ENCODE data around the gene LPAR6. TPM values are rescaled to one million over a fixed set of nuclear protein-coding genes. Genes with fewer than 3 reads are reported as not detected.

Gene LPAR6
- polyA plus RNA-seq, 3 donors, result 17.2 to 72.6 (median 62.1) TPM

DNA sequence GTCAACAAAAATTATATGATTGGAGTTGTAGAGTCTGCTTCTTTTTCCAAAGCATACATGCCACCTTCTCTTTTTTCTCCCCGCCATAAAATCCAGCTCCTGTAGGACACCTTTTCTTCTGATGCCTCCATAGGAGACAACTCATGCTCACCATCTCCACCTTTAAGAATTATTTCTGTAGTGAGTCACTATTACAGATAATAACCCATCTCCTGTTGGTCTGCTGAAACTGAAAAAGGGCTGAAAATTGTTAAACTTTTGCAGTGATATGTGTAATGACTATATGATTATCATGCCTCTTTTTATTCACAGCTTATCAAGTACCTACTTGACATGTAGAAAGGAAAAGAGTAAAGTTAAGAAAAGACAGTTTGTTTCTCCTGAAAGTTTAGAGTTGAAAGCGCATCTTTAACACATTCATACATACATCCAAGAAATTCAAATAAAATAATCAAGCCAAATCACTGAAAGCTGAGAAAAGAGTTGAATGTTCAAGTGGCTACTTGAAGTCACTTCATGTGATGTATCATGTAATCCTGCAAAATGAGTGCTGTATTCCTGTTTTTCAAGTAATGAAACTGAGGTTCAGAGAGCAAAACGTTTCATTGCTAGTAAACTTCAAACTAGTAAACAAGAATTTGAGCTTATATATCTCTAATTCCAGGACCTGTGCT, 35.5 kb upstream of the LPAR6 start:
- peaks cover 34 to 35% of the 10 kb centered on the region in 2 donors for H3K36me3 Mint-ChIP-seq
- H3K36me3 ChIP-seq (replicated peaks in 1 of 2; ENCODE audit: control insufficient read depth in 1 of 2, insufficient read depth in 2 of 2, low read length in 2 of 2), result peaks cover 7 to 29% of the 10 kb centered on the region in 2 donors
- peak in 2 of 3 donors; percentile 11 to 12 for DNase-seq
- no peaks in the 10 kb centered on the region for H4K20me1 ChIP-seq (ENCODE audit: insufficient read depth, low read length)
- WGBS (ENCODE audit: insufficient coverage), result no CpG with 5 or more reads among the region's 3 CpGs
- peaks cover 24% of the 10 kb centered on the region for H3K4me1 Mint-ChIP-seq
- peak overlapping the region in 2 of 3 experiments; percentile 47 to 70 for H3K4me3 ChIP-seq (replicated peaks in 1 of 3; ENCODE audit: low read depth in 2 of 3, low read length in 3 of 3)
- TF ChIP-seq, protein P1, sequence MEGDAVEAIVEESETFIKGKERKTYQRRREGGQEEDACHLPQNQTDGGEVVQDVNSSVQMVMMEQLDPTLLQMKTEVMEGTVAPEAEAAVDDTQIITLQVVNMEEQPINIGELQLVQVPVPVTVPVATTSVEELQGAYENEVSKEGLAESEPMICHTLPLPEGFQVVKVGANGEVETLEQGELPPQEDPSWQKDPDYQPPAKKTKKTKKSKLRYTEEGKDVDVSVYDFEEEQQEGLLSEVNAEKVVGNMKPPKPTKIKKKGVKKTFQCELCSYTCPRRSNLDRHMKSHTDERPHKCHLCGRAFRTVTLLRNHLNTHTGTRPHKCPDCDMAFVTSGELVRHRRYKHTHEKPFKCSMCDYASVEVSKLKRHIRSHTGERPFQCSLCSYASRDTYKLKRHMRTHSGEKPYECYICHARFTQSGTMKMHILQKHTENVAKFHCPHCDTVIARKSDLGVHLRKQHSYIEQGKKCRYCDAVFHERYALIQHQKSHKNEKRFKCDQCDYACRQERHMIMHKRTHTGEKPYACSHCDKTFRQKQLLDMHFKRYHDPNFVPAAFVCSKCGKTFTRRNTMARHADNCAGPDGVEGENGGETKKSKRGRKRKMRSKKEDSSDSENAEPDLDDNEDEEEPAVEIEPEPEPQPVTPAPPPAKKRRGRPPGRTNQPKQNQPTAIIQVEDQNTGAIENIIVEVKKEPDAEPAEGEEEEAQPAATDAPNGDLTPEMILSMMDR (IDR thresholded peaks at IDR 0.05), result no peak
- peaks cover 26 to 41% of the 10 kb centered on the region in 2 donors for H3K4me1 ChIP-seq (ENCODE audit: control insufficient read depth in 1 of 2, insufficient read depth in 2 of 2, low read length in 2 of 2)
- peaks cover 43% of the 10 kb centered on the region for H3K79me2 ChIP-seq (ENCODE audit: insufficient read depth, low read length)
- H3K4me2 ChIP-seq (replicated peaks; ENCODE audit: extremely low read depth, low read length, poor library complexity, severe bottlenecking), result peak overlapping the region; percentile 73
- H3K27me3 ChIP-seq (ENCODE audit: control insufficient read depth in 2 of 2, insufficient read depth in 2 of 2, low read length in 2 of 2), result no peaks in the 10 kb centered on the region
- H3K27me3 Mint-ChIP-seq (ENCODE audit: low read depth in 3 of 3), result no peaks in the 10 kb centered on the region
- intact Hi-C loops (cut with micrococcal nuclease), result loop anchor here in 1 of 2 donors (5.0 to 10.0 kb wide), 2 partner anchors 36 to 56 kb away; partner anchors contain the start of gene LPAR6
- H2AFZ ChIP-seq (ENCODE audit: insufficient read depth, low read depth, low read length, poor library complexity, severe bottlenecking), result no peak overlapping the region
- peaks cover 13 to 18% (median 16%) of the 10 kb centered on the region in 7 donors for H3K9me3 Mint-ChIP-seq
- H3K27ac ChIP-seq (ENCODE audit: low read depth in 1 of 2, low read length in 2 of 2), result peak overlapping the region in 1 of 2 donors; percentile 84
- H3K9me3 ChIP-seq (replicated peaks in 1 of 2; ENCODE audit: control insufficient read depth in 1 of 2, insufficient read depth in 1 of 2, low read length in 2 of 2), result peaks cover 0 to 13% of the 10 kb centered on the region in 2 donors
- H3K4me3 Mint-ChIP-seq, result peak overlapping the region in 1 of 2 donors; percentile 86
- no peak overlapping the region for H3K9ac ChIP-seq (ENCODE audit: insufficient read depth, low read length, poor library complexity, severe bottlenecking)
- H3K27ac Mint-ChIP-seq, result peak overlapping the region; percentile 80 to 92 (median 87)

DNA sequence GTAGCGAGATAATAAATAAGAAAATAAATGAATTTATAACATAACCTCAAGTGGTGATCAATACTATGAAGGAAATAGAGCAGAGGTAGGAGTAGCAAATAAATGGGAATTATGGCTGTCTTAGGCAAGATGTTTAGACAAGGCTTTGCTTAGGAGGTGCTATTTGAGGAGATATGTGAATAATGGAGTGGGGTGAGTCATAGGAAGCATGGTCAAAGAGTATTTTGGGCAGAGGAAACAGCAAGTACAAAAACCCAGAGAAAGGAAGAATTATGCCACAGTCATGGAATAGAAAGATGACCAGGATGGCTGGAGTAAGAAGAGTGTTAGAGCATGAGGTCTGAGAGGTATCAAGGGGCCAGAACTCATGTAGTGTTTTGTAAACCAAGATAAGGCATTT, 33.6 kb upstream of the LPAR6 start:
- Histone ChIP-seq H3K36me3 (replicated peaks in 1 of 2; ENCODE audit: control insufficient read depth in 1 of 2, insufficient read depth in 2 of 2, low read length in 2 of 2) (peaks cover 4 to 18% of the 10 kb centered on the region in 2 donors), H3K4me2 (replicated peaks; ENCODE audit: extremely low read depth, low read length, poor library complexity, severe bottlenecking) (peak overlapping the region; percentile 8), H3K79me2 (ENCODE audit: insufficient read depth, low read length) (peaks cover 36% of the 10 kb centered on the region), H3K9ac (ENCODE audit: insufficient read depth, low read length, poor library complexity, severe bottlenecking) (no peak overlapping the region), H3K27me3 (ENCODE audit: control insufficient read depth in 2 of 2, insufficient read depth in 2 of 2, low read length in 2 of 2) (no peaks in the 10 kb centered on the region), H3K27ac (ENCODE audit: low read depth in 1 of 2, low read length in 2 of 2) (peak overlapping the region in 1 of 2 donors; percentile 64), H4K20me1 (ENCODE audit: insufficient read depth, low read length) (no peaks in the 10 kb centered on the region), H3K4me1 (ENCODE audit: control insufficient read depth in 1 of 2, insufficient read depth in 2 of 2, low read length in 2 of 2) (peaks cover 26 to 41% of the 10 kb centered on the region in 2 donors), H2AFZ (ENCODE audit: insufficient read depth, low read depth, low read length, poor library complexity, severe bottlenecking) (no peak overlapping the region), H3K9me3 (replicated peaks in 1 of 2; ENCODE audit: control insufficient read depth in 1 of 2, insufficient read depth in 1 of 2, low read length in 2 of 2) (peaks cover 0 to 10% of the 10 kb centered on the region in 2 donors), H3K4me3 (replicated peaks in 1 of 3; ENCODE audit: low read depth in 2 of 3, low read length in 3 of 3) (no peak overlapping the region)
- H3K27me3 Mint-ChIP-seq (ENCODE audit: low read depth in 3 of 3), result no peaks in the 10 kb centered on the region
- peaks cover 11 to 14% (median 12%) of the 10 kb centered on the region in 7 donors for H3K9me3 Mint-ChIP-seq
- no peak overlapping the region for H3K27ac Mint-ChIP-seq
- peak; percentile 37 to 73 (median 63) for DNase-seq
- H3K4me3 Mint-ChIP-seq, result no peak overlapping the region
- intact Hi-C loops (cut with micrococcal nuclease), result loop anchor here in 1 of 2 donors (5.0 to 10.0 kb wide), 2 partner anchors 34 to 58 kb away; partner anchors contain the start of gene LPAR6
- TF ChIP-seq, protein P1 (IDR thresholded peaks at IDR 0.05), result no peak
- no CpG with 5 or more reads among the region's 1 CpG for WGBS (ENCODE audit: insufficient coverage)
- H3K4me1 Mint-ChIP-seq, result peaks cover 29% of the 10 kb centered on the region
- peaks cover 18 to 26% of the 10 kb centered on the region in 2 donors for H3K36me3 Mint-ChIP-seq

Data from CD14-positive monocyte (primary cell).